A673 (cell line): ENCODE results near the gene MOB3C. TPM values are rescaled to one million over a fixed set of nuclear protein-coding genes. Genes with fewer than 3 reads are reported as not detected.

Experiments
- BruUV-seq: library from RNA; stranded (reverse); fragments of 400-500 nt; replicated peaks from 2 replicates; lab custom pipeline; 2021; lab: Mats Ljungman, UMichigan
- CTCF ChIA-PET: fragments of 300-600 bp; sonication (Branson Sonifier 250); formaldehyde crosslinking; loops from one replicate; lab custom pipeline; 2022; ENCODE audit warnings: antibody characterized with exemption; lab: Charles Lee
- POLR2A ChIA-PET: fragments of 300-600 bp; sonication (Branson Sonifier 250); formaldehyde crosslinking; loops from one replicate; lab custom pipeline; 2022; ENCODE audit warnings: antibody characterized with exemption; ENCODE audit not compliant: low non-redundant PET; lab: Charles Lee
- DNase-seq: peaks from one replicate; pipeline ENCODE4 v3.0.0-alpha.2; 2015; ENCODE audit warnings: low spot score
- H3K27ac ChIP-seq: fragments of 200-600 bp; sonication (generic); 2 replicates; pipeline ENCODE4 v1.5.1; 2016; ENCODE audit warnings: mixed run types, low read depth, mild to moderate bottlenecking, mixed read lengths, antibody characterized with exemption, low read length; ENCODE audit not compliant: poor library complexity, severe bottlenecking
- H3K27me3 ChIP-seq: fragments of 200-600 bp; sonication (generic); replicated peaks from 2 replicates; pipeline ENCODE4 v1.6.1; 2017; ENCODE audit warnings: mixed run types, low read depth, mild to moderate bottlenecking, mixed read lengths, antibody characterized with exemption, low read length; ENCODE audit not compliant: insufficient read depth, poor library complexity
- H3K36me3 ChIP-seq: fragments of 200-600 bp; sonication (generic); 2 replicates; pipeline ENCODE4 v1.6.1; 2016; ENCODE audit warnings: mixed run types, mild to moderate bottlenecking, mixed read lengths, antibody characterized with exemption, low read length; ENCODE audit not compliant: insufficient read depth, poor library complexity, severe bottlenecking
- H3K4me1 ChIP-seq: fragments of 200-600 bp; sonication (generic); 2 replicates; pipeline ENCODE4 v1.6.1; 2017; ENCODE audit warnings: mixed run types, mild to moderate bottlenecking, mixed read lengths, antibody characterized with exemption, low read length; ENCODE audit not compliant: insufficient read depth, poor library complexity, severe bottlenecking
- H3K4me3 ChIP-seq: fragments of 200-600 bp; sonication (generic); 2 replicates; pipeline ENCODE4 v1.5.1; 2016; ENCODE audit warnings: low read depth, mixed run types, mild to moderate bottlenecking, mixed read lengths, low read length; ENCODE audit not compliant: poor library complexity, severe bottlenecking
- H3K9me3 ChIP-seq: fragments of 200-600 bp; sonication (generic); 2 replicates; pipeline ENCODE4 v1.6.1; 2016; ENCODE audit warnings: mixed run types, low read depth, mild to moderate bottlenecking, mixed read lengths, antibody characterized with exemption, low read length; ENCODE audit not compliant: poor library complexity, severe bottlenecking
- CTCF ChIP-seq: fragments of 300-800, 200-600 bp; sonication (generic); conservative IDR thresholded peaks from 2 replicates; pipeline ENCODE4 v1.5.1; 2017; ENCODE audit warnings: low read depth, mild to moderate bottlenecking, antibody characterized with exemption, low read length, moderate library complexity, mixed read lengths
- EZH2 ChIP-seq: fragments of 200-600 bp; sonication (generic); IDR thresholded peaks from 2 replicates; pipeline ENCODE4 v1.6.1; 2017; ENCODE audit warnings: borderline replicate concordance, low read depth, mild to moderate bottlenecking, mixed read lengths, antibody characterized with exemption, low read length; ENCODE audit not compliant: poor library complexity, severe bottlenecking
- intact Hi-C: fragments of 100-400 bp; cut with micrococcal nuclease; formaldehyde crosslinking; loops from one replicate; pipeline ENCODE4 v1.10.0; 2022; ENCODE audit not compliant: unreplicated experiment
- total RNA-seq: library from RNA; stranded (reverse); gene quantifications from 2 replicates; pipeline ENCODE4 v1.2.3, GENCODE V29; 2021

The MOB3C gene
- total RNA-seq, 1 experiment from 2014 or later: 2.5 TPM

- ChIA-PET POLR2A (no interaction called here), CTCF (no interaction called here)
- no peaks in the 10 kb centered on the region for H3K27me3 ChIP-seq
- no peak for TF ChIP-seq EZH2
- TF ChIP-seq CTCF: no peak
- H3K4me3 ChIP-seq: no peak overlapping the region
- BruUV-seq: no TSS peak
- peaks cover 14% of the 10 kb centered on the region for H3K9me3 ChIP-seq
- H3K27ac ChIP-seq: no peak overlapping the region
- H3K36me3 ChIP-seq: peaks cover 14% of the 10 kb centered on the region
- no peak for DNase-seq
- intact Hi-C loops: no loop called here
- H3K4me1 ChIP-seq: no peaks in the 10 kb centered on the region
Observed at GRCh38 chr1:46646331-46646730, 29.7 kb upstream of the MOB3C start.

- BruUV-seq: no TSS peak
- TF ChIP-seq EZH2: no peak
- ChIA-PET POLR2A (no interaction called here), CTCF (interaction anchor here (0.6 kb wide), 1 partner anchor 244 kb away, joined by 3 read pairs; no protein-coding TSS in a partner anchor)
- H3K27ac ChIP-seq: no peak overlapping the region
- intact Hi-C loops: no loop called here
- H3K9me3 ChIP-seq: peaks cover 14% of the 10 kb centered on the region
- H3K4me3 ChIP-seq: no peak overlapping the region
- no peaks in the 10 kb centered on the region for H3K4me1 ChIP-seq
- H3K36me3 ChIP-seq: peaks cover 14% of the 10 kb centered on the region
- no peak for DNase-seq
- no peaks in the 10 kb centered on the region for H3K27me3 ChIP-seq
Observed at GRCh38 chr1:46645815-46646214, 29.2 kb upstream of the MOB3C start.

GRCh38 chr1:46643368-46643775 is 26.8 kb upstream of the MOB3C start:
- no peak for DNase-seq
- H3K27ac ChIP-seq: no peak overlapping the region
- H3K27me3 ChIP-seq: no peaks in the 10 kb centered on the region
- H3K4me3 ChIP-seq: no peak overlapping the region
- no peaks in the 10 kb centered on the region for H3K9me3 ChIP-seq
- ChIA-PET POLR2A (interaction anchor here (0.6 kb wide), 1 partner anchor 15 kb away, joined by 10 read pairs; no protein-coding TSS in a partner anchor), CTCF (interaction anchor here (0.6 kb wide), 1 partner anchor 237 kb away, joined by 8 read pairs; no protein-coding TSS in a partner anchor)
- no peaks in the 10 kb centered on the region for H3K36me3 ChIP-seq
- no TSS peak for BruUV-seq
- H3K4me1 ChIP-seq: no peaks in the 10 kb centered on the region
- intact Hi-C loops: no loop called here
- no peak for TF ChIP-seq CTCF
- no peak for TF ChIP-seq EZH2

GRCh38 chr1:46642115-46642680 is 25.6 kb upstream of the MOB3C start:
- ChIA-PET CTCF (no interaction called here), POLR2A (no interaction called here)
- Histone ChIP-seq H3K9me3 (no peaks in the 10 kb centered on the region), H3K4me3 (no peak overlapping the region), H3K27me3 (no peaks in the 10 kb centered on the region), H3K36me3 (no peaks in the 10 kb centered on the region), H3K27ac (no peak overlapping the region), H3K4me1 (no peaks in the 10 kb centered on the region)
- TF ChIP-seq CTCF: no peak
- TF ChIP-seq EZH2: no peak
- no peak for DNase-seq
- no TSS peak for BruUV-seq
- intact Hi-C loops: no loop called here
